Gastrocnemius medialis (tissue), 4 donors: Measurements from ENCODE around the gene TMCO4. TPM values are rescaled to one million over a fixed set of nuclear protein-coding genes. Genes with fewer than 3 reads are reported as not detected.

Experiments used
- ATAC-seq, 2 donors: fragments of 150-250 bp; one replicate each; pipeline ENCODE4 v1.9.1; 2016
- DNase-seq, 2 donors: peaks; one replicate each; pipeline ENCODE4 v3.0.0-alpha.2; 2019
- H3K27ac ChIP-seq, 4 donors: fragments of 200-600 bp; sonication (generic); 1 replicate in 1 of 4; 2 replicates in 3 of 4; pipeline ENCODE4 v1.5.1; 2016 to 2018; ENCODE audit warnings: mild to moderate bottlenecking in 2 of 4, moderate library complexity in 1 of 4
- H3K27me3 ChIP-seq, 3 donors: fragments of 200-600 bp; sonication (generic) in 2 of 3; 1 replicate in 1 of 3; 2 replicates in 2 of 3; pipeline versions ENCODE4 v1.5.1 to v1.6.0; 2016 to 2019; ENCODE audit warnings: mild to moderate bottlenecking in 1 of 3, moderate library complexity in 1 of 3
- H3K36me3 ChIP-seq, 2 donors: fragments of 200-600 bp; sonication (generic) in 1 of 2; one replicate each; pipeline ENCODE4 v1.5.1; 2017 to 2018
- H3K4me1 ChIP-seq, 2 donors: fragments of 200-600 bp; sonication (generic) in 1 of 2; one replicate each; pipeline ENCODE4 v1.5.1; 2016 to 2017; ENCODE audit warnings: mild to moderate bottlenecking in 2 of 2
- H3K4me3 ChIP-seq, 4 donors: fragments of 200-600 bp; sonication (generic) in 3 of 4; 1 replicate in 1 of 4; 2 replicates in 3 of 4; pipeline ENCODE4 v1.5.1; 2016 to 2019; ENCODE audit warnings: mild to moderate bottlenecking in 2 of 4
- H3K9me3 ChIP-seq, 3 donors: fragments of 200-600 bp; sonication (generic) in 2 of 3; 1 replicate in 1 of 3; 2 replicates in 2 of 3; pipeline ENCODE4 v1.5.1; 2016 to 2019
- CTCF ChIP-seq, 5 experiments: fragments of 450-650 bp in 3 of 5; fragments of 200-600 bp in 2 of 5; sonication (generic) in 2 of 5; IDR thresholded peaks in 4 of 5; conservative IDR thresholded peaks in 1 of 5; 1 replicate in 4 of 5; 2 replicates in 1 of 5; pipeline ENCODE4 v1.5.1; 2016 to 2019; ENCODE audit warnings: antibody characterized with exemption in 5 of 5, mild to moderate bottlenecking in 3 of 5, moderate library complexity in 3 of 5
- POLR2A ChIP-seq, 2 donors: fragments of 450-650 bp; IDR thresholded peaks; one replicate each; pipeline ENCODE4 v1.6.1; 2017; ENCODE audit warnings: antibody characterized with exemption in 2 of 2, mild to moderate bottlenecking in 2 of 2, moderate library complexity in 2 of 2
- in situ Hi-C, 4 donors: fragments of 200-750 bp; cut with MboI; loops; one replicate each; pipeline versions ENCODE4 v1.15.0 to v1.8.0; 2017; ENCODE audit warnings: low sequenced_read_pairs in 4 of 4
- intact Hi-C: fragments of 100-400 bp; cut with DNase I; formaldehyde crosslinking; loops from one replicate; pipeline ENCODE4 v1.15.1; 2023; ENCODE audit warnings: low total_unique reads
- total RNA-seq, 4 donors: library from RNA; depleted of rRNA; stranded (reverse); fragments of >200 nt; gene quantifications; one replicate each; pipeline versions ENCODE4 v1.1.0 to v1.2.3, GENCODE V29; 2016

TMCO4 gene
- total RNA-seq, 4 donors from 2014 or later = 0.95 to 3.9 (median 2.4) TPM

GRCh38 chr1:19744335-19744743 is 55.4 kb downstream of the TMCO4 start:
- Histone ChIP-seq H3K36me3 (no peaks in the 10 kb centered on the region), H3K4me3 (no peak overlapping the region)
- intact Hi-C loops = no loop called here

GRCh38 chr1:19743793-19744192 is 55.9 kb downstream of the TMCO4 start:
- no peaks in the 10 kb centered on the region for H3K9me3 ChIP-seq
- no peak overlapping the region for H3K27ac ChIP-seq
- intact Hi-C loops = no loop called here
- H3K4me1 ChIP-seq = no peaks in the 10 kb centered on the region
- H3K27me3 ChIP-seq = no peaks in the 10 kb centered on the region
- no peak for DNase-seq
- no peak overlapping the region for H3K4me3 ChIP-seq
- H3K36me3 ChIP-seq = no peaks in the 10 kb centered on the region
- no peak for TF ChIP-seq POLR2A (IDR thresholded peaks at IDR 0.05)
- no peak for TF ChIP-seq CTCF (IDR thresholded peaks at IDR 0.05 in 4 of 5, conservative IDR thresholded peaks at IDR 0.05 in 1 of 5)
- no peak for ATAC-seq
- in situ Hi-C loops = no loop called here

More at GRCh38 chr1:19744335-19744743, 55.4 kb downstream of the TMCO4 start:
- in situ Hi-C loops = no loop called here
- DNase-seq (no peak), ATAC-seq (no peak)
- H3K27me3 ChIP-seq = no peaks in the 10 kb centered on the region
- H3K27ac ChIP-seq = no peak overlapping the region
- no peaks in the 10 kb centered on the region for H3K4me1 ChIP-seq
- no peaks in the 10 kb centered on the region for H3K9me3 ChIP-seq
- TF ChIP-seq POLR2A (IDR thresholded peaks at IDR 0.05) (no peak), CTCF (IDR thresholded peaks at IDR 0.05 in 4 of 5, conservative IDR thresholded peaks at IDR 0.05 in 1 of 5) (no peak)

GRCh38 chr1:19743180-19743579 is 56.5 kb downstream of the TMCO4 start:
- Histone ChIP-seq H3K9me3 (no peaks in the 10 kb centered on the region), H3K27ac (no peak overlapping the region), H3K27me3 (no peaks in the 10 kb centered on the region), H3K4me3 (no peak overlapping the region), H3K4me1 (no peaks in the 10 kb centered on the region), H3K36me3 (no peaks in the 10 kb centered on the region)
- no peak for TF ChIP-seq CTCF (IDR thresholded peaks at IDR 0.05 in 4 of 5, conservative IDR thresholded peaks at IDR 0.05 in 1 of 5)
- no peak for TF ChIP-seq POLR2A (IDR thresholded peaks at IDR 0.05)
- ATAC-seq (no peak), DNase-seq (no peak)
- intact Hi-C loops (no loop called here), in situ Hi-C loops (no loop called here)

GRCh38 chr1:19739628-19740027 is 60.1 kb downstream of the TMCO4 start:
- in situ Hi-C loops = no loop called here
- Histone ChIP-seq H3K4me3 (no peak overlapping the region), H3K4me1 (peaks cover 8 to 10% of the 10 kb centered on the region in 2 donors), H3K36me3 (no peaks in the 10 kb centered on the region), H3K27me3 (no peaks in the 10 kb centered on the region), H3K27ac (no peak overlapping the region), H3K9me3 (no peaks in the 10 kb centered on the region)
- TF ChIP-seq POLR2A (IDR thresholded peaks at IDR 0.05) (no peak), CTCF (IDR thresholded peaks at IDR 0.05 in 4 of 5, conservative IDR thresholded peaks at IDR 0.05 in 1 of 5) (no peak)
- ATAC-seq (no peak), DNase-seq (no peak)
- intact Hi-C loops = no loop called here

GRCh38 chr1:19738669-19739068 is 61.0 kb downstream of the TMCO4 start:
- Histone ChIP-seq H3K4me1 (peaks cover 8 to 10% of the 10 kb centered on the region in 2 donors), H3K4me3 (no peak overlapping the region), H3K27ac (no peak overlapping the region), H3K9me3 (no peaks in the 10 kb centered on the region), H3K27me3 (no peaks in the 10 kb centered on the region), H3K36me3 (no peaks in the 10 kb centered on the region)
- DNase-seq (no peak), ATAC-seq (no peak)
- in situ Hi-C loops = no loop called here
- TF ChIP-seq POLR2A (IDR thresholded peaks at IDR 0.05) (no peak), CTCF (IDR thresholded peaks at IDR 0.05 in 4 of 5, conservative IDR thresholded peaks at IDR 0.05 in 1 of 5) (no peak)
- intact Hi-C loops = no loop called here
